Stimulated activated memory B cell treated with anti-CD40 and anti-IgM and Interleukin-4, amounts not matched to agents 10 μg/mL and 1 μg/mL and 100 μg/mL, for 72 hours (primary cell): ENCODE data around the gene ADGRF1.
A peak's percentile ranks its signal among the peaks of the same experiment; 100 is the strongest.

Experiments
- ATAC-seq: fragments of 150-1000 bp; cut with Tn5 transposase; 2 replicates; pipeline ENCODE4 v1.10.0; 2021
- H3K27ac Mint-ChIP-seq: one replicate; pipeline ENCODE4 v1.8.0; 2022; ENCODE audit warnings: mild to moderate bottlenecking, mixed read lengths
- H3K27me3 Mint-ChIP-seq: one replicate; pipeline ENCODE4 v1.8.0; 2022; ENCODE audit warnings: mixed read lengths
- H3K36me3 Mint-ChIP-seq: one replicate; pipeline ENCODE4 v1.8.0; 2022; ENCODE audit warnings: mixed read lengths
- H3K4me1 Mint-ChIP-seq: one replicate; pipeline ENCODE4 v1.8.0; 2022; ENCODE audit warnings: mixed read lengths
- H3K4me3 Mint-ChIP-seq: one replicate; pipeline ENCODE4 v1.8.0; 2022; ENCODE audit warnings: mild to moderate bottlenecking, moderate library complexity, mixed read lengths
- H3K9me3 Mint-ChIP-seq: one replicate; pipeline ENCODE4 v1.8.0; 2022; ENCODE audit warnings: mixed read lengths

ADGRF1 gene

DNA sequence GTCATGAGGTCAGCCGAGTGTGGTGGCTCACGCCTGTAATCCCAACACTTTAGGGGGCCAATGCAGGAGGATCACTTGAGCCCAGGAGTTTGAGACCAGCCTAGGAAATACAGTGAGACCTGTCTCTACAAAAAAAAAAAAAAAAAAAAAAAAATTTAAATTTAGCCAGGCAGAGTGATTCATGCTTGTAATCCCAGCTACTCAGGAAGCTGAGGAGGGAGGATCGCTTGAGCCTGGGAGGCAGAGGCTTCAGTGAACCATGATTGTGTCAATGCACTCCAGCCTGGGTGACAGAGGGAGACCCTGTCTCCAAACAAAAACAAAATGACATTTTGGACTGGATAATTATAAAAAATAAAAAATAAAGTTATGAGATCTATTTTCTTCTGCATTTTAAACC is 56.2 kb downstream of the ADGRF1 start:
- no peaks in the 10 kb centered on the region for H3K9me3 Mint-ChIP-seq
- no peak overlapping the region for H3K27ac Mint-ChIP-seq
- H3K27me3 Mint-ChIP-seq: peaks cover 17% of the 10 kb centered on the region
- ATAC-seq: no peak
- no peak overlapping the region for H3K4me3 Mint-ChIP-seq
- H3K4me1 Mint-ChIP-seq: no peaks in the 10 kb centered on the region
- H3K36me3 Mint-ChIP-seq: no peaks in the 10 kb centered on the region

DNA sequence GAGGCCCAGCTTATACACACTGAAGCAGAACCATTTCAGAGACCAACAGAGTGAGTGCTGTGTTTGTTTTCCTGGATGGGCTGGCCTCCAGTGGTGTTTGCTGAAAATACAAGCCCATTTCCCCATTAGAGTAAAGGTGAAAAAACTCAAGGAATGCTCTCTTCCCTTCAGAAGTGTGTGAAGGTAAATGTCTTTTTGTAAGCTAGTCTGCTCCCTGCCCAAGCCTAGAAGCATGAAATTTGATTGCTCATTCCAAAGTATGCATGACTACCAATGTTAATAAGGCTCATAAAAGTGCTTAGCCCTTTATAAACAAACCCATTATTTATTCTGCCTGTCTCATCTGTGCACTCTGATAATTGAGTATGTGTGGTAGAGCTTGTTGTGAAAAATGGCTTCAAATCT is 59.1 kb downstream of the ADGRF1 start:
- Mint-ChIP-seq H3K9me3 (no peaks in the 10 kb centered on the region), H3K27me3 (no peaks in the 10 kb centered on the region), H3K36me3 (no peaks in the 10 kb centered on the region), H3K4me3 (no peak overlapping the region), H3K27ac (no peak overlapping the region), H3K4me1 (no peaks in the 10 kb centered on the region)
- no peak for ATAC-seq

DNA sequence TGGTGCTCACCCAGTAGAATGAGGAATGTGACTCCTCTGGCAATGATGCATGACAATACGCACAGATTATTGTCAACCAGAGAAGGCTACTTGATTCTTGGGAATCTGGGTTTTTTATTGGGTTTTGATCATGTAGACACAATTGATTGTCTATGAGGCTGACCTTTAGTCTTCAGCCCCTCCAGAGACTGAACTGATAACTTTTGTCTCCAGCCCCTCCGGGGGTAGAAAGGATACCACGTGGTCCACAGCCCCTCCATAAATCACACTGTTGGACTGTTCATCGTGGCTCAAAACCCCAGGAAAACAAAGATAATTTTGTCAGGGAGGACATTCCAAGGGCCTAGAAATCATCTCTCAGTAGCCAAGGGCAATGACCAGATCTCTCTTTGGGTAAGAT is 62.9 kb downstream of the ADGRF1 start:
- no peaks in the 10 kb centered on the region for H3K27me3 Mint-ChIP-seq
- H3K27ac Mint-ChIP-seq: no peak overlapping the region
- ATAC-seq: no peak

DNA sequence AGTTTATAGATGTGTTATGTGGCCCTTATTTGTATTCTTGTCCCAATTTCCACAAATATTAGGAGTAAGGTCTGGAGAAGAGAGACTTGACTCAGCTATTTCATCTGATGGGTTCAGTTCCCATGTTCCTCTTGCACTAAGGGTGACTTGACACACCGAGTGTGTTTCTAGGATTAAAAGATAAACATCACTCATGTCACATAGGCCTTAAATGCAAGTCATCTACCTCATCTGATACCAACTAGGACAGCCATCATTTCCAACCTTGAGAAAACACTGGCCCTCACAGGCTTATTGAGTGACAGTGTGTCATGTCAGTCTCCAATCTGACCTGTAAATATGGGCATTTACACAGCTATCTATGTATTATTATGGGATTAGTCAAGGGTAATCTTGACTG is 67.3 kb downstream of the ADGRF1 start:
- H3K36me3 Mint-ChIP-seq: no peaks in the 10 kb centered on the region

More for the DNA sequence above, 62.9 kb downstream of the ADGRF1 start:
- H3K9me3 Mint-ChIP-seq: no peaks in the 10 kb centered on the region
- H3K36me3 Mint-ChIP-seq: no peaks in the 10 kb centered on the region
- no peaks in the 10 kb centered on the region for H3K4me1 Mint-ChIP-seq
- H3K4me3 Mint-ChIP-seq: no peak overlapping the region

DNA sequence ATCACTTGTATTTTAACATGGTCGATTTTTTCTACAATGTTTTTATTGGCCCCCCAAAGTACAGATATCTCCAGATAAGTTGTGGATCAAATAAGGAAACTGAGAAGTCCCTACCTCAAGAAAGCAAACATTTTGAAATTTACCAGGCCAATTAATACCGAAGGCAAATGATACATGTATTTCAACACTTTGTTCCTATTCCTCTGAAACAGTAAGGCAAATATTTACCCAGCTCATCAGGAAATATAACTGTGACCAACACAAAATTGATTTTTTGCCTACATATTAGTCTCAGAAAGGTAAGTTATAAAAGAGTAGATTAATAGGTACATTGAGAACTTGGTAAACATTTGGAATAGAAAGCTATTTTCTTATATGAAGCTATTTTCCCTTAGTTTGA is 69.1 kb downstream of the ADGRF1 start:
- no peak overlapping the region for H3K4me3 Mint-ChIP-seq

More for the DNA sequence above, 67.3 kb downstream of the ADGRF1 start:
- Mint-ChIP-seq H3K27me3 (peaks cover 9% of the 10 kb centered on the region), H3K27ac (no peak overlapping the region), H3K4me1 (no peaks in the 10 kb centered on the region), H3K9me3 (no peaks in the 10 kb centered on the region), H3K4me3 (no peak overlapping the region)
- ATAC-seq: no peak

DNA sequence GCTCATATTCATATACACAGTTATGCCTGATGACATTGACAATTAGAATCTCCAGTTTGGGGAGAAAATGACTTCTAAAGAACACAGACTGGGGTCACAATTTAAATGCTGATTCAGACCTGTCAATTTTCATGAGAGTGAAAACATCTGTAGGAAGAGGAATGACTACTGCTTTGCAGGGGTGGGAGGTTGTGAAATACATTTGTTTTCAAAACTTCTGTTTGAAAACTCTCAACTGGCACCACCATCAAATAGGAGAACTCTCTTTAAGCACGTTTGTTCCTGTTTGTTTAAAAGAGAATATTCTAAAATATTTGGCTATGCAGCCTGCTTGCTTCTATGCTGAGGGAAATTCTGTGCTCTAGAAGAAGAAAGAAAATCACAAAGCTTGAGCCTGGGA is 69.6 kb downstream of the ADGRF1 start:
- Mint-ChIP-seq H3K4me1 (no peaks in the 10 kb centered on the region), H3K9me3 (no peaks in the 10 kb centered on the region), H3K4me3 (no peak overlapping the region), H3K36me3 (no peaks in the 10 kb centered on the region), H3K27me3 (peaks cover 9% of the 10 kb centered on the region), H3K27ac (no peak overlapping the region)
- no peak for ATAC-seq

More for the DNA sequence above, 69.1 kb downstream of the ADGRF1 start:
- Mint-ChIP-seq H3K9me3 (no peaks in the 10 kb centered on the region), H3K36me3 (no peaks in the 10 kb centered on the region), H3K27me3 (peaks cover 9% of the 10 kb centered on the region), H3K27ac (no peak overlapping the region), H3K4me1 (no peaks in the 10 kb centered on the region)
- no peak for ATAC-seq

DNA sequence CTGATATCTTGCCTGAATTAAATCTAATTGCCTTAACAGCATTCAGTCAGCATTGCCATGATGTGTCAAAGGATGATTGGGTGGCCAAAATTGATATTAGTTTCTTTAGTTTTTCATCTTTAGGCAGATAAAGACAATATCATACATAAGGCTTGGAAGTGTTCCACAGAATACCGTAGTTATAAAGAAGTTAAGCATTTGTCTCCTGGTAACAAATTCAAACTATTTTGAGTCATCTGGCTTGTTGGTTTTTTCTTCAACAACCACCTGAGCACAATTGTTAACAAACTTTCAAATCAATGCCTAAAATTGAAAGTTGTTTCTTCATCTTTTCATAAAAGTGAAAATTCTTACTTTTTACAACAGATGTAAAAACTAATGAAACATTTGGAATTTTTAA is 72.9 kb downstream of the ADGRF1 start:
- no peak overlapping the region for H3K27ac Mint-ChIP-seq
- no peak overlapping the region for H3K4me3 Mint-ChIP-seq
- ATAC-seq: no peak
- no peaks in the 10 kb centered on the region for H3K4me1 Mint-ChIP-seq
- no peaks in the 10 kb centered on the region for H3K9me3 Mint-ChIP-seq
- H3K36me3 Mint-ChIP-seq: no peaks in the 10 kb centered on the region
- H3K27me3 Mint-ChIP-seq: peaks cover 18% of the 10 kb centered on the region

DNA sequence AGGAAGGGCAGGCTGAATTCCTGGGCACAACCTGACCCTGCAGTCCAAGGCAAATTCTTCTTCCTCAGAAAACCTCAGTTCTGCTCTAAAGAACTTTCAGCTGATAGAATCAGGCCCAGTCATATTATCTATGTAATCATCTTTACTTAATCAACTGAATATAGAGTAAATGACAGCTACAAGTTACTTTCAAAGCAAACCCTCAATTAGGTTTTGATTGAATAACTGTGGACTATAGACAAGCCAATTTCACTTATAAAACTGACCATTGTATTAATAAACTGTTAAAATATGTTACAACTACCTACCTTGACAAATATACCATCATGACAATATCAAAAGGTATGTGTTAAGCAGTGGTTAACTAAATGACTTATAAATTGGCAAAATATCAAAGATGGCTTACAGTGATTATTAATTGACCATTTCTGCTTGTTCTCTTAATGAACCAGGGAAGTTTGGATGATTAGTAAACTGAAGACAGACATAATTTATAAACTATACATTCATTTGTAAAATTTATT is 74.2 kb downstream of the ADGRF1 start:
- Mint-ChIP-seq H3K36me3 (no peaks in the 10 kb centered on the region), H3K4me3 (no peak overlapping the region), H3K9me3 (no peaks in the 10 kb centered on the region), H3K27ac (no peak overlapping the region), H3K4me1 (no peaks in the 10 kb centered on the region), H3K27me3 (peaks cover 18% of the 10 kb centered on the region)
- ATAC-seq: no peak

DNA sequence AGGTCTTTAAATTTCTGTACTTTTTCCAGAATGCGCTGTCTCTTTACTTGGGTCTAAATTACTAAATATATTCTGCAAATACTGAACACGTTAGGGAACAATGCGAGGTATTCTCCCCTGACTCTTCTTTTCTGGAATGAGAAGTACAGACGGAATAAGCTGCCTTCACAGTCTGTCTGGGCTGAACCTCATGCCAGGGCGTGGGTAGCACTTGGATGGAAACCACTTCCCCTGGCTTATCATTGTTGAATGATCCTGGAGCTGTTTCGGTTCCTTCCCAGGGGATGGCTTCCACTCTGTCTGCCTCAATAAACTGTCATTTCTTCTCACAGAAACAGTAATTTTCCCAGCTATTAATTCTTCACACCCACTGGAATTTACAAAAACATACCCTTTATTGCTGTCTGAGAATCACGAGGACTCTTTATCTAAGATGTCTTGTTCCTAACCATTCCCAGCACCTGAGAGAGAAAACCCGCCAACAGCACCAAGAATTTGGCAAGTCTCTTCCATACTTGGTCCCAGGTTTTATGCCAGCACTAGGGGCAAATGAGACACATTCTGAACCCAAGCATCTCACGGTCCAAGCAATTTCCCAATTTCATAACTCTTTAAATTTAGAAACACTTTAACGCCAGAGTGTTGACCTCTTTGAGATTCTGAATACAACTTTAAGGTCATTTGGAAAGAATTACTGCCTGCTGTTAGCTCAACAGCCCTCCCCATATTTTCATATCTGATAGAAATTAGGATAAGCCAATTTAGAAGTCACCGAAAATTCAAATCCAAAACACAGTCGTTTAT is 77.2 kb downstream of the ADGRF1 start:
- H3K4me1 Mint-ChIP-seq: no peaks in the 10 kb centered on the region
- H3K4me3 Mint-ChIP-seq: no peak overlapping the region
- ATAC-seq: no peak
- no peak overlapping the region for H3K27ac Mint-ChIP-seq
- no peaks in the 10 kb centered on the region for H3K9me3 Mint-ChIP-seq
- no peaks in the 10 kb centered on the region for H3K36me3 Mint-ChIP-seq
- H3K27me3 Mint-ChIP-seq: peaks cover 8% of the 10 kb centered on the region

DNA sequence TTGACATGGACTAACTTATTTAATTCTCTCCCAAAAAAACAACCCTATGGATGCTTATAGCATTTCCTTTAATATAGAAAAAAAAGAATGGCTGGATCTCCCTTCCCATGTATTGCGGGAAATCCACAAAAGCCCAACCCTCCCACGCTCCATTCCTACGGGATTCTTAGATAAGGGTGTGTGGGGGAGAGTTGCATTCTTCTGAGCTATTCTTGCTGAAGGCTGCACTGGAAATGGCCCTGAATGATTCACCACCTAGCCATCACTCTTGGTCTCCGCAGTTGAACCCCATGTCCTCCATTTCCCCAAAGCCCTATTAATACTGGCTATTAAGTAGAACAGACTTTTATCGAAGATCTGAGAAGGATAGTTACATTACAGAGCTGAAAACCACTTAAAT is 78.5 kb downstream of the ADGRF1 start:
- Mint-ChIP-seq H3K4me3 (no peak overlapping the region), H3K27ac (no peak overlapping the region), H3K9me3 (peaks cover 3% of the 10 kb centered on the region), H3K27me3 (peaks cover 8% of the 10 kb centered on the region), H3K4me1 (no peaks in the 10 kb centered on the region), H3K36me3 (no peaks in the 10 kb centered on the region)
- ATAC-seq: no peak

DNA sequence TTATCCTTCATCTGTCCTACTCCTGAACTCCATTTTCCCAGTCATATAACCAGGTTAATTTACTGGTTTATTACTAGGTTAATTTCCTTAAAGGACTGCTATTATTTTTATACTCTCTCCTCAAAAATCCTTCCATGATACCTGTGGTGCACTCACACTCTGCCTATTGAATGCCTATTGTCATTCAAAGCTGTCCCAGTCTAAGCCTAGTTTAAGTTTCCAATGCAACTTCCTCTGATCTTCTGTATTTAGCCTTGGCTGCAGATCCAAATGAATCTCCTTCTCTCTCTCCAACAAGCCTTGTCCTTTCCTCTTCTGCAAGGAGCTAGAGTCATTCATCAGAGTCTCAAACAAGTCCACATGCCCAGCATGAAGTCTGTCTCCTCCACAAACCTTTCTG is 79.1 kb downstream of the ADGRF1 start:
- Mint-ChIP-seq H3K4me3 (no peak overlapping the region), H3K9me3 (peaks cover 3% of the 10 kb centered on the region), H3K36me3 (no peaks in the 10 kb centered on the region), H3K27ac (no peak overlapping the region), H3K4me1 (no peaks in the 10 kb centered on the region), H3K27me3 (peaks cover 8% of the 10 kb centered on the region)
- no peak for ATAC-seq

DNA sequence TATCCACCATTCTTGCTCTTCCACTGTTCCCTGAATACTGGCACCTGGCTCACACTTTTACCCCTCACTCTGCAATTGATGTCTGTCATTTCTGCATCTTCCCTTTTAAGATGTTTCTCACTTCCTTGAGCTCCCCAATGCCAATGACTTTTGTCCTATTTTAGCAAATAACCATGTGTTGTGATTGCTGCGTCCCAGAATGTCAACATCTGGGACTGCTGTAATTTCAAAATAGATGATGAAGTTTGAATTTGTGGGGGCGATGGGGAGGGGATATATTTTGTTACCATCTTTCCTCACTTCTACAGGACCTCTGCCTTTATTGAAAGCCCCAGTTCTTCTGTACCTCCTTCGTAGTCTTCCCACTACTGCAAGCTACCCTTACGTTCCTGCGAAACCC is 80.4 kb downstream of the ADGRF1 start:
- no peak for ATAC-seq
- Mint-ChIP-seq H3K9me3 (peaks cover 3% of the 10 kb centered on the region), H3K4me3 (no peak overlapping the region), H3K27ac (no peak overlapping the region), H3K27me3 (peaks cover 9% of the 10 kb centered on the region), H3K36me3 (no peaks in the 10 kb centered on the region), H3K4me1 (no peaks in the 10 kb centered on the region)

DNA sequence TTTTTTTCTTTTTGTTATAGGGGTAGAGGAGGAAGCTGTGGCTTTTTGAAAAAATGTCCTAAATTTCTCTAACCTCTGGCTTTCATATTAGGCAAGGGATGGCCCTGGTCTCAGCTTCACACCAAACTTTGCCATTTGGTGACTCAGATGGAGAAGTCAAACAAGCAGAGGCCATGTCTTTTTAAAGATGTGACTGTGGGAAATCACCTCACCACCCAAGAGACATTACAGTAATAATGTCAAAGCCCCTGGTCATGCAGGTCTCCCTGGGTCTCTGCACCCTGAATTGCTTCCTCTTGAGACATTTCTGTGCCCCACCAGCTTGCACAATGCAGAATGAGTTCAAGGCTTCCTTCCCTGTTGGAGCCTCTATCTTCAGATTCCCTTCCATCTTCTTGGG is 80.9 kb downstream of the ADGRF1 start:
- Mint-ChIP-seq H3K4me3 (no peak overlapping the region), H3K36me3 (no peaks in the 10 kb centered on the region), H3K4me1 (no peaks in the 10 kb centered on the region), H3K9me3 (peaks cover 3% of the 10 kb centered on the region), H3K27ac (no peak overlapping the region), H3K27me3 (peaks cover 9% of the 10 kb centered on the region)
- ATAC-seq: peak; percentile 56

DNA sequence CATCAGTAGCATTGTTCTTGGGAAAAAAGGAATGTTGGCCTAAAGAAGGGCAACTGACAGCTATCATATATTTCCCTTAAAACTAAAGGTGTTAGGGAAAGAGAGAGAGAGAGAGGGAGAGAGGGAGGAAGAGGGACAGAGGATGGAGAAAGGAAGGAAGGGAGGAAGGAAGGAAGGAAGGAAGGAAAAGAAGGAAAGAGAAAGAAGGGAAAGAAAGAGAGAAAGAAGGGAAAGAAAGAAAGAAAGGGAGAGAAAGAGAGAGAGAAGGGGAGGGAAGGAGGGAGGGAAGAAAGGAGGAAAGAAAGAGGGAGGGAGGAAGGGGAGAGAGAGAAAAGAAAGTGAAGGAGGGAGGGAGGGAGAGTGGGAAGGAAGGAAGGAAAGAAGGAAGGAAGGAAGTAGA is 82.7 kb downstream of the ADGRF1 start:
- ATAC-seq: no peak
- Mint-ChIP-seq H3K4me1 (no peaks in the 10 kb centered on the region), H3K36me3 (no peaks in the 10 kb centered on the region), H3K27me3 (peaks cover 15% of the 10 kb centered on the region), H3K9me3 (peaks cover 3% of the 10 kb centered on the region), H3K27ac (no peak overlapping the region), H3K4me3 (no peak overlapping the region)

DNA sequence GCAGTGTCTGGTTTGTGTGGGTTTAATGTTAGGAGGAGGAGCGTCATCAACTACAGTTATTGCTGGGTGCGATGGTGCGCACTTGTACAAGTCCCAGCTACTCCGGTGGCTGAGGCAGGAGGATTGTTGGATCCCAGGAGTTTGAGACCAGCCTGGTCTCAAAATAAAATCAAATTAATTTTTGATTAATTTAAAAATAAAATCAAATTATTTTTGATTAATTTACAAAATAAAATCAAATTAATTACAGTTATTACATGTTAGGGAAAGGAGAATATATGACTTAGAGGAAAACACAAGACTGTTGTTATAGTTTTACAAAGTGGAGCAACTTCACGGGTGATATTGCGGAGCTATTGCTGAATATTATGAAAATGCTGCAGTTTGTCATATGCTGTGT is 85.7 kb downstream of the ADGRF1 start:
- no peak for ATAC-seq
- H3K4me1 Mint-ChIP-seq: no peaks in the 10 kb centered on the region
- no peak overlapping the region for H3K27ac Mint-ChIP-seq
- H3K4me3 Mint-ChIP-seq: no peak overlapping the region
- peaks cover 3% of the 10 kb centered on the region for H3K9me3 Mint-ChIP-seq
- H3K27me3 Mint-ChIP-seq: peaks cover 16% of the 10 kb centered on the region
- H3K36me3 Mint-ChIP-seq: no peaks in the 10 kb centered on the region

DNA sequence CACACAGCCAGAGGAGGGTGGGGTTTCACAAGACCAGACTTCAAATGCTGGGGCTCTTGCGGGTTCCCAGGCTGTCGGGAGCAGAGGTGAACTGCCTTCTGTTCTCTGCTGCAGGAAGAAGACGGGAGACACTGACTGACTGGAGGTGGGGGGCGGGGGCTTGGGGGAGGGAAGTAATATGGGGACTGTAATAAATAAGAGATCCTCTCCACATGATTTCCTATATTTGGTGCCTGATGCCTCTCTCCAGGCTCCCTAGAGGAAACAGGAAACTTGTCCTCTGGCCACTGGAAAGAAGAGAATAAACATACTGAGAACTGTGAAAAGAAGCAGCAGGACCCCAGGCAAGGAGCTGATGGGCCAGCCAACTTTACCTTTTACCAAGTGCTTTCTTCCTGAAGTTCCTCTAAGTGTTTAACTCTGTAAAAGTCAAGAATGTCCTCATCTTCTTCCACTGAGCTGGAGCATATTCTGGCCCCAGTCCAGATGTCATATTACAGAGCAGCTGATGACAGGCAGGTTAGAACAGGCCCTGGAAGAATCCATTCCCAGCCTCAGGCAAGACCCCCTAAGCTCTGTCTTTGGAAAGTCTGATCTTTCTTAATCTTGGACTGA is 87.2 kb downstream of the ADGRF1 start:
- H3K27ac Mint-ChIP-seq: no peak overlapping the region
- H3K9me3 Mint-ChIP-seq: peaks cover 3% of the 10 kb centered on the region
- H3K4me1 Mint-ChIP-seq: no peaks in the 10 kb centered on the region
- H3K27me3 Mint-ChIP-seq: peaks cover 24% of the 10 kb centered on the region
- no peaks in the 10 kb centered on the region for H3K36me3 Mint-ChIP-seq
- no peak overlapping the region for H3K4me3 Mint-ChIP-seq
- peak; percentile 8 for ATAC-seq
